ENCODE measurements around the gene SEC22A.

SEC22A gene

GRCh38 chr3:123267821-123268220 lies 66.1 kb downstream of the SEC22A start:
- no peak for DNase-seq

- no peak for DNase-seq
These were observed 69.1 kb downstream of the SEC22A start for GRCh38 chr3:123270818-123271217.

- no peak for DNase-seq
These were observed 69.9 kb downstream of the SEC22A start for GRCh38 chr3:123271466-123272159.

- no peak for DNase-seq
These were observed 70.8 kb downstream of the SEC22A start for GRCh38 chr3:123272547-123272946.

GRCh38 chr3:123275691-123276090 lies 73.9 kb downstream of the SEC22A start:
- no peak for DNase-seq

GRCh38 chr3:123276346-123277006 lies 74.7 kb downstream of the SEC22A start:
- no peak for DNase-seq

GRCh38 chr3:123277106-123277505 lies 75.4 kb downstream of the SEC22A start:
- DNase-seq, result no peak

- no peak for DNase-seq
These were observed 76.7 kb downstream of the SEC22A start for GRCh38 chr3:123278446-123278845.

GRCh38 chr3:123279121-123279520 lies 77.4 kb downstream of the SEC22A start:
- DNase-seq, result no peak

- no peak for DNase-seq
These were observed 79.7 kb downstream of the SEC22A start for GRCh38 chr3:123281406-123281805.

GRCh38 chr3:123281929-123282328 lies 80.2 kb downstream of the SEC22A start:
- no peak for DNase-seq

- no peak for DNase-seq
These were observed 80.7 kb downstream of the SEC22A start for GRCh38 chr3:123282461-123282860.

- DNase-seq, result no peak
These were observed 81.3 kb downstream of the SEC22A start for GRCh38 chr3:123283074-123283473.

- no peak for DNase-seq
These were observed 82.1 kb downstream of the SEC22A start for GRCh38 chr3:123283657-123284398.

GRCh38 chr3:123284399-123285010 lies 82.8 kb downstream of the SEC22A start:
- DNase-seq, result no peak

- DNase-seq, result no peak
These were observed 83.3 kb downstream of the SEC22A start for GRCh38 chr3:123285066-123285465.

- no peak for DNase-seq
These were observed 83.7 kb downstream of the SEC22A start for GRCh38 chr3:123285479-123285878.

- no peak for DNase-seq
These were observed 84.2 kb downstream of the SEC22A start for GRCh38 chr3:123285931-123286307.

GRCh38 chr3:123286308-123287023 lies 84.7 kb downstream of the SEC22A start:
- peak; percentile 4 for DNase-seq

- DNase-seq, result no peak
These were observed 85.6 kb downstream of the SEC22A start for GRCh38 chr3:123287051-123287961.

- no peak for DNase-seq
These were observed 86.2 kb downstream of the SEC22A start for GRCh38 chr3:123287962-123288302.

Measured in NCI-H1092 treated with DMSO at 0.1 percent for 48 hours (cell line).